ENCODE measurements around the gene LPIN1. TPM values are rescaled to one million over a fixed set of nuclear protein-coding genes. Genes with fewer than 3 reads are reported as not detected.
A peak's percentile ranks its signal among the peaks of the same experiment; 100 is the strongest.

LPIN1 gene
- total RNA-seq, 2 experiments from 2014 or later: 96.4 to 102 TPM

DNA sequence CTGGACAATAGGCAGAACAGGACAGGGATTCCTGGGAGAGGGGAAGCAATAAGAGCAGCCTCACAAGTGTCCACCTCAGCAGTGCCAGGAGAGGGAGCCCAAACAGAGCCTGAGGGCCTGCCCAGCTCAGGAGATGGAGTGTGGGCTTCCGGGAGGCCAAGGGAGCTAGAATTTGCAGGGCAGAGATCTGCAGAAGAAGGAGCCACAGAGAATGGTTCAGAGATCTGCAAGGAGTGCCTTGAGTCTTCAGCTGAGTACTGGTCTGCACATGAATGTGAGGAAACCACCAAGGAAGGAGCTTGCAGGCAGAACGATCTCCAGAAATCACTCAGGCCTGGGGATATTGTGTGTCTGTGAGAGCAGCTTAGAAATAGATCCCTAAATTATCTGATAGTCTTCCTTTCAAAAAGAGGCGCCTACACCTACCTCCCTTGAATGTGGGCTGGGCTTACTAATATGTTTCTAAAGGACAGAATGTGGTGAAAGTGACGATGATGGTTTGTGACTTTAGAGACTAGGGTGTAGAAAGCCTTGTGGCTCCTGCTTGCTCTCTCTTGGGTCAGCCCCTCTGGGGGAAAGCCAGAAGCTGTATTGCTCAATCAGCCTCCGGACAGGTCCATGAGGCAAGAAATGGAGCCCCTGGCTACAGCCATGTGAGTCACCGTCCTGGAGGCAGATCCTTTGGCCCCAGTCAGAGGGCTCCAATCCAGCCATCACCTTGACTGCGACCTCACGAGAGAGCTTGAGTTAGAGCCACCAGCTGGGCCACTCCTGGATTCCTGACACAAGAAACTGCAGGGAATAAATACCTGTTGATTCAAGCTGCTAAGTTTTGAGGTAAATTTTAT is 7.6 kb upstream of the LPIN1 start:
- Mint-ChIP-seq H3K27me3 (ENCODE audit: low read depth) (no peaks in the 10 kb centered on the region), H3K4me3 (no peak overlapping the region), H3K9me3 (no peaks in the 10 kb centered on the region), H3K4me1 (ENCODE audit: low read depth) (peaks cover 16% of the 10 kb centered on the region), H3K36me3 (ENCODE audit: low read depth) (no peaks in the 10 kb centered on the region), H3K27ac (no peak overlapping the region)
- CTCF ChIA-PET: interaction anchor here (0.7 to 12.2 kb wide), 6 partner anchors 8 to 49 kb away, joined by 3 to 169 read pairs (median 4); no protein-coding TSS in a partner anchor
- intact Hi-C loops (cut with micrococcal nuclease): loop anchor here (1.0 kb wide), 1 partner anchor 40 kb away; no protein-coding TSS in a partner anchor
- peak; percentile 50 for DNase-seq

DNA sequence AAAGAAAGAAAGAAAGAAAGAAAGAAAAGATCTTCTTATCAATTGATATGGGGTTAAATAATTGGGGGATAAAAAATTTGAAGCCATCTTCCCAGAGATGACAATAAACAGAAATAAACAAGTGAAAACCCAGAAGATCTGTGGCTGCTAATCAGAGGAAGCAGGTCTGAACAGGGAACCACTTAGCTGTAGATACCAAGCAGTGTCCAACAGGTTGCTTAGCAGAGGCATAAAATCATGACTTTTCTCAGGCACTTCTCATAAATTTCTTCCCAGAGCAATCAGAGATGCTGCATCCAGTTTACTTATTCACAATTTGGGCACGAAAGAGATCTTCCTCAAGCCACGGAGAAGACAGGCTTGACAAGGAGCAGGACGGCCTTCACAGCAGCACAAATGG is 5.7 kb upstream of the LPIN1 start:
- no peak overlapping the region for H3K27ac Mint-ChIP-seq
- H3K4me1 Mint-ChIP-seq (ENCODE audit: low read depth): peaks cover 35% of the 10 kb centered on the region
- H3K4me3 Mint-ChIP-seq: no peak overlapping the region
- intact Hi-C loops (cut with micrococcal nuclease): no loop called here
- H3K9me3 Mint-ChIP-seq: no peaks in the 10 kb centered on the region
- H3K36me3 Mint-ChIP-seq (ENCODE audit: low read depth): no peaks in the 10 kb centered on the region
- CTCF ChIA-PET: interaction anchor here (0.6 to 12.2 kb wide), 4 partner anchors 34 to 1248 kb away, joined by 3 to 169 read pairs (median 8); no protein-coding TSS in a partner anchor
- no peak for DNase-seq
- H3K27me3 Mint-ChIP-seq (ENCODE audit: low read depth): no peaks in the 10 kb centered on the region

DNA sequence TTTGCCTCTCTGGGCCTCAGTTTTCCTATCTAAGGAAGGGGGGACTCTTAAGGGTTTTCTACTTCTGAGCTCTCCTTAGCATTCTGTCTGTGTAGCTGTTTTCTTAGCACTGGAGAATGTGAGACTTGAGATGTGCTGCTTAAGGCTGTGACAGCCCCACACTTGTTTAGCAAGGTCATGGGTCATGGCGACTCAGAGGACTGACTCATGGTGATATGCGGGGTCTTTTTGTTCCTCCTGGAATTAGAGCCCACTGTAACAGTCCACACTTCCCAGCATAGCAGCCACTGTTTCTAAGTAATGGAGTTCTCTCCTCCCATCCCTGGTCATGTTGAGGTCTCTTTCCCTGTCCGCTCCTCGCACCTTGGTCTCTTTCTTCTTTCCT is 4.1 kb upstream of the LPIN1 start:
- no peak for DNase-seq
- H3K9me3 Mint-ChIP-seq: no peaks in the 10 kb centered on the region
- peaks cover 41% of the 10 kb centered on the region for H3K4me1 Mint-ChIP-seq (ENCODE audit: low read depth)
- no peaks in the 10 kb centered on the region for H3K27me3 Mint-ChIP-seq (ENCODE audit: low read depth)
- CTCF ChIA-PET: interaction anchor here (1.0 to 12.2 kb wide), 4 partner anchors 9 to 49 kb away, joined by 3 to 169 read pairs (median 6); no protein-coding TSS in a partner anchor
- intact Hi-C loops (cut with micrococcal nuclease): no loop called here
- no peak overlapping the region for H3K27ac Mint-ChIP-seq
- H3K4me3 Mint-ChIP-seq: no peak overlapping the region
- H3K36me3 Mint-ChIP-seq (ENCODE audit: low read depth): peaks cover 4% of the 10 kb centered on the region

DNA sequence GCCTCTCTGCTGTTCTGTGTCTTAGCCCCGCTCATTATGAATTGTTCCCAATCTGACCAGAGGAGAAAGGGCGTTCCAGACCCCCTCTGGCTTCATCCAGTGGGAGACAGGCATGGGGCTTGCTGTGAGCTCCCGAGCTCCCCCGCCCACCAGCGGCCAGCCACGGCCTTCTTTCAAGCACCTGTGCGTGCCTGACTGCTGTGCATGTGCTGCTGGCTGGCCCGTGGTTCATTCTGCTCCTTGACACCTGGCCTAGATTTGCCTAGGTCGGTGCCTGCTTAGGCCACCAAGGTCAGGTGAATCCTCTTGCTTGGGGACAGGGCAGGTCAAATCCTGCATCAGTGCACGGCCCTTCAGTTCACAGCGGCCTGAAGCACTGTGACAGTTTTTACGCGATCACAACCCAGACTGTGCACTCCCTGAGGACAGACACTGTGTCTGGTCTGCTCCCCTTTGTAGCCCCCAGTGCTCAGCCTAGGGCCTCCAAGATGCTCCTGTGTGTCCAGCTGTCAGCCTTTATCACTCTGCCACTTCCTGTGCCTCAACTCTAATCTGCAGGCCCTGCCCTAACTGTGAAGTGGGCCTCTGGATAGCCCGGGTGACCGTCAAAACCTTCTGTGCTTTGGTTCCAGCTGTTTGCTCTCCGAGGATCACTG is 3.6 kb upstream of the LPIN1 start:
- H3K9me3 Mint-ChIP-seq: no peaks in the 10 kb centered on the region
- peak overlapping the region; percentile 24 for H3K27ac Mint-ChIP-seq
- H3K27me3 Mint-ChIP-seq (ENCODE audit: low read depth): no peaks in the 10 kb centered on the region
- DNase-seq: no peak
- no peak overlapping the region for H3K4me3 Mint-ChIP-seq
- H3K36me3 Mint-ChIP-seq (ENCODE audit: low read depth): peaks cover 9% of the 10 kb centered on the region
- intact Hi-C loops (cut with micrococcal nuclease): no loop called here
- H3K4me1 Mint-ChIP-seq (ENCODE audit: low read depth): peaks cover 43% of the 10 kb centered on the region
- CTCF ChIA-PET: interaction anchor here (0.6 to 12.2 kb wide), 10 partner anchors 8 to 60 kb away, joined by 3 to 169 read pairs (median 6); no protein-coding TSS in a partner anchor

DNA sequence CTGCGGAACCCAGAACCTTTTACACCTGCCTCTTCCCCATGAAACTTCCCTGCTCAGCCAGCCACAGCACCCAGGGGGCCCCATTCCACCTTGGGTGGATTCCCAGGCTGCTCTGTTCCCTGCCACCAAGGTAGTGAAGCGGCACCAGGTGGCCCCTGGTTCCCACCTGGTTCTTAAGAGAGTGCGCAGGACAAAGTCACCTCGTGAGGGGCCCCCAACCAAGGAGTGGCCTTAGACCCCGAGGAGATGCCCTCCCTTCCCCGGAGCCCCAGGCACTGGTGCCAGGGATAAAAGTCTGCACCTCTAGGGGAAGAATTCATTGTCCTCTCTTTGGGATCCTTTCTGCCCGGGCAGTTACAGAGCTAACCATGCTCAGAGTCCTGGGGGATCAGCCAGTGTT is 3.1 kb upstream of the LPIN1 start:
- Mint-ChIP-seq H3K36me3 (ENCODE audit: low read depth) (peaks cover 13% of the 10 kb centered on the region), H3K9me3 (no peaks in the 10 kb centered on the region), H3K27me3 (ENCODE audit: low read depth) (no peaks in the 10 kb centered on the region), H3K4me3 (no peak overlapping the region), H3K27ac (peak overlapping the region; percentile 69), H3K4me1 (ENCODE audit: low read depth) (peaks cover 45% of the 10 kb centered on the region)
- CTCF ChIA-PET: interaction anchor here (0.6 to 12.2 kb wide), 12 partner anchors 9 to 160 kb away, joined by 3 to 169 read pairs (median 6); no protein-coding TSS in a partner anchor
- no peak for DNase-seq
- intact Hi-C loops (cut with micrococcal nuclease): no loop called here

DNA sequence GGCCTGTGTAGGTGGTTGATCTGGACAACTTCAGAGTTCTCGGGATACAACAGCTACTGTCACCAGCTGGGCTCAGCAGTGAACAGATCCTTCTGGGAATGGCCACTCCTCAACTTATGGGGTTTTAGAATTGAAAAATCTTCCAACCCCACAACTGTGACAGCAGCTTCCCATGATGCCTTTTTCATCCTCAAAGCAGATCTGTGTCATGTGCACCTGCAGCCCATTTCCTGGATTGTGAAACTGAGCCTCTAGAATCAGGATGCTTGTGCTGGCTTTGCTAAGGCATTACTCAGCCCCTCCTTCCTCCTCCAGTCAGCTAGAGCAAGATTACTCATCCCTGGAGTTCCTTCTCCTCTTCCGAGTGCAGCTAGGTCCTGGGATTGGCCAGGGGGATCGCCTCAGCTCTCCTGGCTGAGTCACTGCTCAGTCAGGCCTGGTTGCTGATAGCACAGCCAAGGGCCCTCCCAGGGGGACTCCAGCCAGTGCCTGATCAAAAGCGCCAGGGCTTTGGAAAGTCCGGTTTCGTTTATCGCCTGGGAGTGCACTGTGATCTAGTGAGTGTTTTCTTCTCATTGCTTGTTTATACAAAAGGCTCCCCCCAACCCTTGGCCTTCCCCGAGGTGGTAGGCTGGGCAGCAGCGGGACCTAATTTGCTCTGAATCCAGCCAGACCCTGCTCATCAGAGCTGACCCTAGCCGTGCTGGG is 2.4 kb upstream of the LPIN1 start:
- CTCF ChIA-PET: interaction anchor here (0.6 to 12.2 kb wide), 15 partner anchors 10 to 398 kb away, joined by 3 to 169 read pairs (median 6); no protein-coding TSS in a partner anchor
- Mint-ChIP-seq H3K36me3 (ENCODE audit: low read depth) (peaks cover 17% of the 10 kb centered on the region), H3K27ac (peak overlapping the region; percentile 69), H3K4me1 (ENCODE audit: low read depth) (peaks cover 47% of the 10 kb centered on the region), H3K4me3 (no peak overlapping the region), H3K9me3 (no peaks in the 10 kb centered on the region), H3K27me3 (ENCODE audit: low read depth) (no peaks in the 10 kb centered on the region)
- intact Hi-C loops (cut with micrococcal nuclease): loop anchor here (1.0 kb wide), 5 partner anchors 10 to 160 kb away; no protein-coding TSS in a partner anchor
- DNase-seq: peak; percentile 92

DNA sequence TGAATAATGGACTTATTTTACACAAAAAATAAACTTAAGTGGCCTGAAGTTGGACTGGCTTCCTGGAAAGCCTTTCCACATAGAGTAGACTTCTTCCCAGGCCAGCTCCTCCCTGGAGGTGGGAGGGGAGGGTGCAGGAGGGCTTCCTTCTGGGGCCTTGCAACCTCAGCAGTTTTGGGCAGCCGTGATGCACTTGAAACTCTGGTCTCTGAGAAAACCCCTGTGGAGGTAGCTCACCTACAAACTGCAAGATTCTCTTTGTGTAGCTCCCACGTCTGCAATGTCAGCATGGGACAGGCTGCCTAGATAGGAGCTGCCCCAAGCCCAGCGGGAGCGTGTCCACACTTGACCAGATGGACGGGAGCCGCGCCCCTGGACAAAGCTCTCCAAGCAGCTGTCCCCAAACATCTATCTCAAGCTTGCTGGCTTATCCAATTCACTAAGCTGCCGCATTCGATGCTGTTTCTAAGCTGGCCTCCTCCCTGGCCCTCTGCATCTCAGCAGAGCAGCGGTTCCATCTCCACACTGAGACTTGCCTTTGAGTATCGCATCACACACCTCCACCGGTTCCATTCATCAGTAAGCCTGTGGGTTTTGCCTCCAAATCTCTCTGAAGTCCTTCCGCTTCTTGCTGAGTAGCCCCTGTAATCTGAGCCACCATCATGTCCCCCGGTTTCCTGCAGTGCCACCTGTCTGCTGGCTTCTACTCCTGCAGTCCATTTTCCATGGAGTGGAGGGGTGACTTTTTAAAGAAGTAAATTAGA is 1.6 kb upstream of the LPIN1 start:
- peaks cover 55% of the 10 kb centered on the region for H3K4me1 Mint-ChIP-seq (ENCODE audit: low read depth)

DNA sequence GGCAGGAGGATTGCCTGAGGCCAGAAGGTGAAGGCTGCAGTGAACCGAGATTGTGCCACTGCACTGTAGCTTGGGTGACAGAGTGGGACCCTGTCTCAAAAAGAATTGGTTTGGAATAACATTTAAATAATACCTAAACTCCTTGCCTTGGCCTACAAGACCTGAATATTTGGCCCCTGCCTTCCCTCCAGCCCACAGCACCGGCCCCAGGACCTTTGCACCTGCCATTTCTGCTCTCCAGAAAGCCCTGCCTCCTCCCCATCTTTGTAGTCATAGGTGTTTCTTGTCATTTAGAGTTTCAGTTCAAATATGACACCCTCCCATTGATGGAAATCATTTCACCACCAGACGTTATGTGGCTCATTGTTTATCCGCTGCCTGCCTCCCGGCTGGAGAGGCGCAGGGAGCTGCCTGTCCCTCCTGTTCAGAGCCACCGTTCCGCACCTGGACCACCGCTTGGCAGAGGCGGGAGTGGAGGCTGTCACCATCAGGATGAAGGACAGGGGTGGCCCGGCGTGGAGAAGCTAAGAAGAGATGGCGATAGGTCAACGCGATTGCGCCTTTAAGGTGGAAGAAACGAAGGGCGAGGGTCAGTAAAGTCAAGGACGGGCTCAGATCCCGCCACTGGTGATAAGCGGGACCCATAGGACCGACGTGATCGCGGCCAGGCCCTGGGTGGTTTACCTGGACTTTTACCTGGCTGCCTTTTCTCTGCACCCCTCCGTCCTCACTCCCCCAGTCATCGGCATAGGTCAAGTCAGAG is 638 bp upstream of the LPIN1 start:
- CTCF ChIA-PET: interaction anchor here (0.7 to 12.2 kb wide), 6 partner anchors 9 to 58 kb away, joined by 3 to 169 read pairs (median 6); no protein-coding TSS in a partner anchor
- Mint-ChIP-seq H3K9me3 (no peaks in the 10 kb centered on the region), H3K27me3 (ENCODE audit: low read depth) (no peaks in the 10 kb centered on the region), H3K4me3 (peak overlapping the region; percentile 71), H3K27ac (peak overlapping the region; percentile 76), H3K4me1 (ENCODE audit: low read depth) (peaks cover 65% of the 10 kb centered on the region), H3K36me3 (ENCODE audit: low read depth) (peaks cover 17% of the 10 kb centered on the region)
- intact Hi-C loops (cut with micrococcal nuclease): loop anchor here (2.0 to 5.0 kb wide), 5 partner anchors 278 to 1623 kb away; partner anchors contain the start of genes E2F6, PDIA6, RRM2 and SLC66A3
- DNase-seq: peak; percentile 41

More for the DNA sequence above, 1.6 kb upstream of the LPIN1 start:
- Mint-ChIP-seq H3K27ac (peak overlapping the region; percentile 76), H3K4me3 (peak overlapping the region; percentile 33), H3K27me3 (ENCODE audit: low read depth) (no peaks in the 10 kb centered on the region), H3K36me3 (ENCODE audit: low read depth) (peaks cover 17% of the 10 kb centered on the region), H3K9me3 (no peaks in the 10 kb centered on the region)
- CTCF ChIA-PET: interaction anchor here (0.8 to 12.2 kb wide), 14 partner anchors 9 to 399 kb away, joined by 3 to 169 read pairs (median 6); no protein-coding TSS in a partner anchor
- peak; percentile 46 for DNase-seq
- intact Hi-C loops (cut with micrococcal nuclease): loop anchor here (1.0 to 5.0 kb wide), 9 partner anchors 9 to 1623 kb away; partner anchors contain the start of genes E2F6, PDIA6 and RRM2

DNA sequence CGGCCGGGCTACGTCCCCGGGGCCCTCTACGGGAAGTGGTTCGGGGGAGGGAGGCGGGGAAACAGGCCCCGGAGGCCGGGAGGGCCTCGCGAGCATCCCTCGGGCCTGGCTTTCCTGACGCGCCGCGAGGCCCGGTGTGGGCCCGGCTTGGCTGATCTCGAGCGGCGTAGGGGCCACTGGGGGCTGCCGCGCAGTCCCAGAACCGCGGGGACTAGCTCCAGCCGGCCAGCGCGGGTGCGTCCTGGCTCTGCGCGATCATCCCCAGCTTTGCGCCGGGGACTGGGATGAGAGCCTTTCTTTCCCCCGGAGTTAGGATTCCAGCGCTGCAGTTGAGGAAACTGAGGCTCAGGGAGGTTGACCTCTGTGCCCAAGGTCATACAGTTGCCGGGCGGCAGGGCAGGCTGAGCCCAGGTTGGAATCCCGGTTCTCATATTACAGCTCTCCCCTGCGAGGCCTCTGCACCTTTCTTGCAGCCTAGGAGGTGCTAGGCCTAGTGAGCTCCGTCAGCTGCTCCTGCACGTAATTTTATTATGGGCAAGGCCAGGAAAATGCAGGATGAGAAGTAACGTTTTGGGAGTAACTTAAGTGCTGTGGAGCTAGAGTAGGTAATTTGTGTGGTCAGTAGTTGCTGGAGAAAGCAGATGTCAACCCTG is 501 bp downstream of the LPIN1 start:
- peak; percentile 30 for DNase-seq
- peaks cover 19% of the 10 kb centered on the region for H3K36me3 Mint-ChIP-seq (ENCODE audit: low read depth)
- H3K4me3 Mint-ChIP-seq: peak overlapping the region; percentile 90
- CTCF ChIA-PET: interaction anchor here (0.6 to 12.2 kb wide), 7 partner anchors 8 to 614 kb away, joined by 3 to 169 read pairs (median 4); a partner anchor contains a TSS
- intact Hi-C loops (cut with micrococcal nuclease): loop anchor here (2.0 to 5.0 kb wide), 5 partner anchors 280 to 1625 kb away; partner anchors contain the start of genes E2F6, PDIA6, RRM2 and SLC66A3
- no peaks in the 10 kb centered on the region for H3K9me3 Mint-ChIP-seq
- H3K27me3 Mint-ChIP-seq (ENCODE audit: low read depth): no peaks in the 10 kb centered on the region
- H3K4me1 Mint-ChIP-seq (ENCODE audit: low read depth): peaks cover 76% of the 10 kb centered on the region
- H3K27ac Mint-ChIP-seq: peak overlapping the region; percentile 84
